HEK293 (cell line): ENCODE data around the gene CEBPA.

Experiments
- CTCF ChIP-seq: fragments of 450-650 bp; formaldehyde crosslinking; IDR thresholded peaks from 2 replicates; pipeline ENCODE4 v1.5.1; 2016; ENCODE audit warnings: missing biosample characterization, missing genetic modification characterization
- GLIS2 ChIP-seq: fragments of 450-650 bp; formaldehyde crosslinking; IDR thresholded peaks from 2 replicates; pipeline ENCODE4 v1.5.1; 2016; ENCODE audit warnings: missing biosample characterization, missing genetic modification characterization
- REST ChIP-seq: fragments of 450-650 bp; formaldehyde crosslinking; IDR thresholded peaks from 2 replicates; pipeline ENCODE4 v1.5.1; 2016; ENCODE audit warnings: missing biosample characterization, missing genetic modification characterization
- SP2 ChIP-seq: fragments of 450-650 bp; formaldehyde crosslinking; IDR thresholded peaks from 2 replicates; pipeline ENCODE4 v1.5.1; 2016; ENCODE audit warnings: missing biosample characterization, missing genetic modification characterization
- ZBTB1 ChIP-seq: fragments of 450-650 bp; formaldehyde crosslinking; IDR thresholded peaks from 2 replicates; pipeline ENCODE4 v1.5.1; 2016; ENCODE audit warnings: missing biosample characterization, missing genetic modification characterization
- ZFHX2 ChIP-seq: fragments of 450-650 bp; formaldehyde crosslinking; conservative IDR thresholded peaks from 2 replicates; pipeline ENCODE4 v1.5.1; 2016; ENCODE audit warnings: missing biosample characterization, missing genetic modification characterization
- ZNF140 ChIP-seq: fragments of 450-650 bp; formaldehyde crosslinking; IDR thresholded peaks from 2 replicates; pipeline ENCODE4 v1.5.1; 2016; ENCODE audit warnings: missing biosample characterization, missing genetic modification characterization
- ZNF354C ChIP-seq: fragments of 450-650 bp; formaldehyde crosslinking; IDR thresholded peaks from 2 replicates; pipeline ENCODE4 v1.5.1; 2016; ENCODE audit warnings: missing biosample characterization, missing genetic modification characterization, low read depth, borderline replicate concordance
- ZNF404 ChIP-seq: fragments of 450-650 bp; formaldehyde crosslinking; IDR thresholded peaks from 2 replicates; pipeline ENCODE4 v1.5.1; 2017; ENCODE audit warnings: missing biosample characterization, missing genetic modification characterization
- ZNF449 ChIP-seq: fragments of 450-650 bp; formaldehyde crosslinking; IDR thresholded peaks from 2 replicates; pipeline ENCODE4 v1.5.1; 2017; ENCODE audit warnings: missing biosample characterization, mild to moderate bottlenecking, missing genetic modification characterization, moderate library complexity
- ZNF639 ChIP-seq: fragments of 450-650 bp; formaldehyde crosslinking; IDR thresholded peaks from 2 replicates; pipeline ENCODE4 v1.5.1; 2016; ENCODE audit warnings: missing biosample characterization, missing genetic modification characterization
- ZNF747 ChIP-seq: fragments of 450-650 bp; formaldehyde crosslinking; IDR thresholded peaks from 2 replicates; pipeline ENCODE4 v1.5.1; 2016; ENCODE audit warnings: missing biosample characterization, missing genetic modification characterization

- TF ChIP-seq CTCF (tag by site-specific recombination) (no peak), ZNF639 (tag by site-specific recombination) (no peak), ZNF449 (tag by site-specific recombination) (no peak), ZFHX2 (no peak), GLIS2 (tag by site-specific recombination) (no peak), ZBTB1 (tag by site-specific recombination) (no peak), ZNF354C (tag by site-specific recombination) (no peak), ZNF747 (tag by site-specific recombination) (no peak), REST (tag by site-specific recombination) (no peak), ZNF404 (no peak), SP2 (tag by site-specific recombination) (no peak), ZNF140 (tag by site-specific recombination) (no peak)
Measured at GRCh38 chr19:33274663-33275558, 27.4 kb downstream of the CEBPA start.
